Stimulated activated CD8-positive, alpha-beta memory T cell treated with anti-CD3 and anti-CD28 coated beads, Interleukin-4, amount 100 ng/mL, for 4 hours (primary cell): ENCODE results near the gene FOXA2.

ENCODE experiments used
- DNase-seq, 2 donors: peaks; one replicate each; pipeline ENCODE4 v3.0.0-alpha.2; 2020; ENCODE audit warnings: low read depth in 2 of 2, low spot score in 1 of 2

The FOXA2 gene

DNA sequence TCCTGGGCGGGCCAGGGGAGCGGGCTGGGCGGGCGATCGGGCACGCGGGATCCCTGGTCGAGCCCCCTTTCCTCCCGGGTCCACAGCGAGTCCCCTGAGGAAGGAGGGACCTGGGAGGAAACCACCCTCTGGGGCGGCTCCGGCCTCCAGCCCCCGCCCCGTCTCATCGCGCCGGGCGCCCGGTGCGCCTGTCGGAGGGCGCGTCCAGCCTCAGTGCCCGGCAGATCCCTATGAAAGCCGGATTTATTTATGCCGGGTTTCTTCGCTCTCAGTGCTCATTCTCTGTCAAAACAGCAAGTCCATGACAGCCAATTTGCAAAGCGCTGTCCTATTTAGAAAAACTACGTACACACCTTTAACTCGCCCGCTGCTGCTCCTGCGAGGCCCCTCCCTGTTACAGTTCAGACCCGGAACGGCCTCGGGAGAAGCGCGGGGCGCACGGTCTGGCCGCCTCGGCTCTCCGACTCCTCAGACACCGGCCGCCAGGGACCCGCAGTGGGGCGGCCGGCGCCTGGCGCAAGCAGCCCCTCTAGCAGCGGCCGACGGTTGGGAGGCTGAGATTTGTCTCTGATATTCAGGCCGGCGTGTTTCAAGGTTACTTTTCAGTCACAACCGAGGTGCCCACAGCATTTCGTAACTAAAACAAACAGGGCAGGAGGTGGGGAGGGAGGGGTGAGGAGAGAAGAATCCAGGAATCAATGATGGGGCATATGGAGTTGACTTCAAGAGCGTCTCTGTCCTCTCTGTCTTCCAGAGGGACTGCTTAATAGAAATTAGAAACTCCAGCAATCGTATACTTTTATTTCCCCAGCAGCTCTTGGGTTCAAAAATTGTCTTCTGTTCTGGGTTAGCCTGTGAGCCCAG, 782 bp upstream of the FOXA2 start:
- DNase-seq: no peak

DNA sequence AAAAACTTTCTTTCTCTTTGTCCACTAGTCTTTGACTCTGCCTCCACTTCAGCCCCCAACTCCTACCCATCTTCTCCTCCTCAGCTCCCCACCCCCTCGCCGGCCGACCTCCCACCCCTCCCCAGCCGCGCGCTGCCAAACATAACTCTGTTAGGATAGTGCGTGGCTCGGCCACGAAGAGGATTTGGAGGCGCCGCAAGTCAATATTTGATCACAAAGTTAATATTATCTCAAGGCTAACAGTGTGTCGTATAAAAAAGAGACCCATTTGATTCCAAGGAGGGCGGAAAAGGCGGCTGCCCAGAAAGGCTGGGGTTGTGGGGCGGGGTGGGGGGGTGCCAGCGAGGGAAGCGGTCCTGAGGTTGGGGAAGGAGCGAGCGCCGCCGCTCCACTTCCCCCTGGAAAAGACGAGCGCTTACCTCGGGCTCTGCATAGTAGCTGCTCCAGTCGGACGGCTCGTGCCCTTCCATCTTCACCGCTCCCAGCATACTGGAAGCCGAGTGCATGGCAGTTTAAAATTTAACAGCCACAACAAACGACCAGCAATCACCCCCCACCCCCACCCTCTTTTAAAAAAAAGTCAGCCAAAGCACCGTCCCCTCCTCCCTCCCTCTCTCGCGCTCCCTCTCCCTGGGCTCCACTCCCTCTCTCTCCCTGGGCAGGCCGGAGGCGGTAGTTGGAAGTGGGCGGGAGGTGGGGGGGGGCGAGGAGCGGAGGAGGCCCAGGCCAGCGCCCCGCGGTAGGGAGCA, 425 bp downstream of the FOXA2 start:
- no peak for DNase-seq

DNA sequence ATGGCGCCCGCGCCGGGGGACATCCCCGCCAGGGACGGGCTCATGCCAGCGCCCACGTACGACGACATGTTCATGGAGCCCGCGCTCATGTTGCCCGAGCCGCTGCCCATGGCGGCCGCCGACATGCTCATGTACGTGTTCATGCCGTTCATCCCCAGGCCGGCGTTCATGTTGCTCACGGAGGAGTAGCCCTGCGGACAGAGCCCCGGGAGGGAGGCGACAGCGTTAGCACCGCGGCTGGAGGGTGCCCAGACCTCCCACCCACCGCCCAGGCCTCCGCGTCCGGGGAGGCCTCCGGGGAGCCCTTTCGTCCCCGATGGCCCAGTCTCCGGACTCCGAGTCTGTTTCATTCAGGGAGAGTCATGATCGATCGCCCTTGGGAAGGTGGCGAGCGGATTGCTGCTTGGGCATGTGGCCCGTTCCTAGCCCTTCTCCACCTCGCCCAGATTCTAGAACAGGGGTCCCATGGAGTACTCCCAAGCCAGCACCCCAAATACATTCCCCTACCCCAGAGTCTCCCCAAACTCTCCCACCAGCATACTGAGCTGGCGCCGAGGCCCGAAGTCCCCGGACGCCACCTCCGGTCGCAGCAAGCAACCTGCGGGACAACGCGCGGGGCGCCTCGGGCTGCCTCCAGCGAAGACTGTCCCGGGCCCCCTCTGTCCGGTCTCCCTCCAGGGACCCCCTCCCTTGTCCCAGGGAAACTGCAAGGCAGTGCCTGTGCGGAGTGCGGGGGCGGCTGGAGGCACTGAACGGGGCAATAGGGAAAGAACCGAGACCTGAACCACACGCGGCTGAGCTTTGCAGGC, 1.2 kb downstream of the FOXA2 start:
- no peak for DNase-seq

DNA sequence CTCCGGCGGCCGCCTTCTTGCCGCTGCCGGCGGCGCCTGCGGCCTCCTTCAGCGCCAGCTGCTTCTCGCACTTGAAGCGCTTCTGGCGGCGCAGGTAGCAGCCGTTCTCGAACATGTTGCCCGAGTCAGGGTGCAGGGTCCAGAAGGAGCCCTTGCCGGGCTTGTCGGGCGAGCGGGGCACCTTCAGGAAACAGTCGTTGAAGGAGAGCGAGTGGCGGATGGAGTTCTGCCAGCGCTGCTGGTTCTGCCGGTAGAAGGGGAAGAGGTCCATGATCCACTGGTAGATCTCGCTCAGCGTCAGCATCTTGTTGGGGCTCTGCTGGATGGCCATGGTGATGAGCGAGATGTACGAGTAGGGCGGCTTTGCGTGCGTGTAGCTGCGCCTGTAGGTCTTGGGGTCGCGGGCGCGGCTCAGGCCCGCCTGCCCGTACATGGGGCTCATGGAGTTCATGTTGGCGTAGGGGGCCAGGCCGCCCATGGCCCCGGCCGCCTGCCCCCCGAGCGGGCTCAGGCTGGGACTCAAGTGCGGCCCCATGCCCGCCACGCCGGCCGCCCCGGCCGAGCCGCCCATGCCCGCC, 1.9 kb downstream of the FOXA2 start:
- DNase-seq: no peak

DNA sequence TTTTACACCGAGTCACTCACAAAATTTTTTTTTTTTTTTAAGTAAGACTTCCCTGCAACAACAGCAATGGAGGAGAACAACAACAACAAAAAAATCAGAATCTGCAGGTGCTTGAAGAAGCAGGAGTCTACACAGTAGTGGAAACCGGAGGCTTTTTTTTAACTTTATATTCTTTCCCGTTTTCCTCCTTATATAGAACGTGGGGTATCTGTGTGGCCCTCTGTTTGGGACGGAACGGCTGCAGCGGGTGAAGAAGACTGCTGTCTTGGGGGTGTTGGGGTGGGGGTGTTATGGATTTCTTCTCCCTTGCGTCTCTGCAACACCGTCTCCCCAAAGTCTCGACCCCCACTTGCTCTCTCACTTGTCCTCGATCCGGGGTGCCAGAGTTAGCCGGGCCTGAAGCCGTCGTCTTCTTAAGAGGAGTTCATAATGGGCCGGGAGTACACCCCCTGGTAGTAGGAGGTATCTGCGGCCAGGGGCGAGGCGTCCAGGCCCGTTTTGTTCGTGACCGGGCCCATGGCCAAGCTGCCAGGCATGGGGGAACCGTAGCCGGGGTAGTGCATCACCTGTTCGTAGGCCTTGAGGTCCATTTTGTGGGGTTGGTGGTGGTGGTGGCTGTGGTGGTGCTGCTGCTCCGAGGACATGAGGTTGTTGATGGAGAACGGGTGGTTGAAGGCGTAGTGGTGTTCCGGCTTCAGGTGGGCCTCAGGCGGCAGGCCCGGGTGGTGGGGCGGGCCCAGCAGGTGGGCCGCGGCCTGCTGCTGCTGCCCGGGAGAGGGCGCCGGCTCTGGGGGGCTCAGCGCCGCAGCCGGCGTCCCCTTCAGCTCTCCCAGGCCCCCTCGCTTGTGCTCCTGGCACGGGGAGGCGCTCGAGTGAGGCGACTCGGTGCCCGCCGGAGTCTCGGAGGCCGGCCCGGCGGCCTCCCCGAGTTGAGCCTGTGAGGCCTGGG, 2.7 kb downstream of the FOXA2 start:
- no peak for DNase-seq

DNA sequence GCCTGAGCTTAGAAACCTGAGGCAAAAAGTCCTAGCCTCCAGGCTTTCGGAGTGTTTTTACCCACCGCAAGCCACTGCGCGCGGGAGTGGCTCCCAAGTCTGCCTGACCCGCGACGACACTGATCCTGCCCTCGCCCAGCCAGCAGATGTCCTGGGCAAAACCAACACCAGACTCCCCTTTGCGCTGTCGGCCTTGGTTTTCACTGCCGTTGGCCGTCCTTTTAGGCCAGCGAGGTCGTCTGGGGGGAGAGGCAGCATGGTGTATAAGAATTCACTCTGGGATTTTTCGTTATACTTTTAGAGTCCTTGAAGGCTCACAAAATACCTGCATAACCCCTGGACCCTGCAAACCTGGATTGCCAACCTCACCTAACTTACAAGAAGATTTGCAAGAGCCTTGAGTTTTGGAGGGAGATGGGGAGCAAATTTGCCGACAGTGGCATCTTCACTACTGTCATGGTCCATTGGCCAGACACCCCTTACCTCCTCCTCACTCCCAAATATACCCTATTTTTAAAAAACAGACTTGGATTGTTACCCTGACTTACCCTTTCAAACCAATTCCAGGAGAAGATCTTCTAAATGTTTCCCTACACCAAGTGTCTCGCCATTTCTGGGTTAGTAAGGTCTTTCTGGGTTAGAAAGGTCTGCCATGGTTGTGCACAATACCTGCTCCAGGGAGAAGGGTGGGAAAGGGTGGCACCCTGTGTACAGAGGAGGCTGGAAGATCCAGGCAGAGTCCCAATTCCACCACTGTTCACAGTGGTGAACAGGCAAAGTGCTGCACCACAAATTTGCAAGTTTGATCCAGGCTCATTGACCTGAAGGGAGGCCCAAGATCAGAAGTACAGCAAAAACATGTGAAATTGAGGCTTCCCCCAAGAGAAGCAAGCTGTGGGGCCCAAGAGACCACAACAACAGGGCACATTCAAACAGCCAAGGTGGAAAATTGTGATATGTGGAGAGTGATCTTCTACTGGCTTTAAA, 4.4 kb downstream of the FOXA2 start:
- DNase-seq: no peak

DNA sequence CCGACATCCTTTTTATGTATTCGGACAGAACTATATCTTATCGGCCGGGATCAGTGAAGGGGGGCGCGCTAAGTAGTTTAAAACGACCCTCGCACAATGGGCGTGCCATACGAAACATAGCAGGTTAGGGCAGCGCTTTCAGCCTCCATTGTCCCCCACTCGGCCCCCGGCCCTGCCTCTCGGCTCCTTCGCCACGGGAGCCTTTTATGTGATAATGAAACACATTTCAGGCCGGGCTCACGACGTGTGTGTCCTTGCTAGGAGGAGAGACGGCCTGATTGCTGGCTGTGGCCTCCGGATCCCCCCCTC, 5.3 kb downstream of the FOXA2 start:
- DNase-seq: no peak

DNA sequence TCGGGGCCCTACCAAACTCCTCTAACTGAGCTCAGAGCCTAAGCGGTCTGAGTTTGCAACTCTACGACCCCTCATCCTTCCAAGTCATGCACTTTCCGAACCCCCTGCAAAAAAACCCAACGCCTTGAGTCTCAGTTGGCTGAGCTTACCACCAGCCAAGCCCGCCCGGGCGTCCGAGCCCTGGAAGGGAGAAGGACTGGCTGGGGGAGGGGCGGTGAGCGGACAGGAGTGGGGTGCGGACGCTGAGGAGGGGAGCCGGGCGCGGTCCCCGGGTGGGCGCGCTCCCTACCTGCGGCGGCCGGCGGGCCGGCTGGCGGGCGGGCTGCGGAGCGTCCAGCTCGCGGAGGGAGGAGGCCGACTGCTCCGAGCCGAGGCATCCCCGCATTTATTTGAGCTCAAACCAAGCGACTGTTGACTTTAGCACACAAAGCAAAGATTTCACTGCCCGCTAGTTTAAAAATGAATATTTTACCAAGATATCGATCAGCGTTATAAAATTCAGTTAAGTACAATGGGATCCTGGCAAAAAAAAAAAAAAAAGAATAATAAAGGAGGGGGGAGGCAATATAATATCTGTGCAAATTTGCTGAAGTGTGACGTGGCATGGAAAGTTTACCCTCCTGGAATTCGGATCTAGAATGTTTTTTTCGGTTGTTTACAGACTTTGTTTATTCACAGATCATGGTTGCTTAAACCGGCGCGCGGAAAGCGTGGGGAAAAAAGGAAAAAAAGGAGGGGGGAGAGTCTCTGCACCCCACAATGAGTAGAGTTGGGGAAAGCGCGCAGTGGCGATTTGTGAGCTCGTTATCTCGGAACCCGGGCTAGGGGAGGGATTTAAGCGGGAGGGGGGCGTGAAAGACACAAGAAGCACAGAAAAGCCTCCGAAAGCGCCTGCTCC, 5.9 kb downstream of the FOXA2 start:
- DNase-seq: no peak

DNA sequence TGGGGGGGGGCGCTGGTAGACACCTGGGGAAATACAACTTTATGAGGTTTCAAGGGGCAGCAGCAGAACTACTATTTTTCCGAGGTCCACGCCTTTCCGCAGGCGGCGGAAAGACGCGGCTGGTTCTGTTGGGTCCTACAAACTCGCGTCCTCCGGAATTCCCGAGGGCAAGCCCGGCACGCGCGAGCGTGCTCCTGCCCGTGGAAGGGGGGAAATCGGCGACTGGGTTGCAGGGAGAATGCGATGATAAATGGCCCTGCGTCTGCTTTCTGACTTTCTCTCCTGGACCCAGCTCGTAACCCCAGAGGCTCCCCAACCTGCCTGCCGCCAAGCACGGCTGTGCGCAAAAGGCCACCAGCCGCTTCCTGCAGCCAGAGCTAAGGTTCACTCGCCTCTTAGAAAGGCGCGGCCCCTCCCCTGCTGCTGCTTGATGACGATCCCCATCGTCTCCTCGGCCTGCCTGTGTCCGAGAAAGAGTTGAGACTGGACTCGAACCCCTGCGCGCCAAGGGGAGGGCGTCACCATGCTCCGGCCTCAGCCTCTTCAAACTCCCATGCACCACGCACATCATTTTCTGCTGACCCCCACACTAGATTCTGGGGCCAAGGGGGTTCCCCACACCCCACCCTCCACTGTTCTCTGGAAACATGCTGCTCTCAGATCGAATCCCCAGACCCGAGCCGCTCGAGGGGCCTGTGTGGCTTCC, 6.7 kb downstream of the FOXA2 start:
- no peak for DNase-seq

DNA sequence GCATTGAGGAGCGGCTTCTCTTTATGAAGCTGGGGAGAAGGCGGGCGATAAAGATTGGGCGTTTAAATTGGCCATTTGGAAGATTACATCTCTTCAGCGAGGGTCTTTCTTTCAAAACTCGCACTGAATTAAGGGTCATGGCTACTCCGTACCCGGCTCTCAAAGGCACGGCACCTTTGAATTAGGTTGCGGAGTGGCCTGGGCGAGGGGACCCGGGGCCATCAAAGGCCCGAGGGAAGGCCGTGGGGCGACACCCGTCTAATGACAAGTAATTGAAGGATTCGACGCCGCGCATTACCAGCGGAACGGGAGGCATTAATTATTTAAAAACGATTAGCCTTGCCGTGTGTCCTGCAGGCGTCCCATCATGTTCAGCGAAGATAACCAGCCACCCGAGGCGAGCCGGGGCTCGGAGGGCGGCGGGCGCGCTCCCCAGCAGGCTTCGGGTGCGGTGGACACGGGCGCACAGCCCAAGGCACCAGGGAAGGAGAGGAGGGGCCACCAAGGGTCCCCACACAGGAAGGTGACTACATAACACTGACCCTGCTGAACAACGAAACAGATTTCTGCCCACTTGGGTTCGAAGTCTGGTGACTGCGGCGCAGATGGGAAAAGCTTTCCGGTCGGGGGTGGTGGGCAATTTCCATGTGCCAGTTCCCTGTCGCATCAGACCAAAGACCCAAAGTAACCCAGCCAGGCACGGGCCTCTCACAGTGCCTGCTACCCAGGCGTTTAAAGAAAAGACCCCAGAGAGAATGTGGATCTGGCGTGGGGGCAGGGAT, 7.4 kb downstream of the FOXA2 start:
- no peak for DNase-seq

DNA sequence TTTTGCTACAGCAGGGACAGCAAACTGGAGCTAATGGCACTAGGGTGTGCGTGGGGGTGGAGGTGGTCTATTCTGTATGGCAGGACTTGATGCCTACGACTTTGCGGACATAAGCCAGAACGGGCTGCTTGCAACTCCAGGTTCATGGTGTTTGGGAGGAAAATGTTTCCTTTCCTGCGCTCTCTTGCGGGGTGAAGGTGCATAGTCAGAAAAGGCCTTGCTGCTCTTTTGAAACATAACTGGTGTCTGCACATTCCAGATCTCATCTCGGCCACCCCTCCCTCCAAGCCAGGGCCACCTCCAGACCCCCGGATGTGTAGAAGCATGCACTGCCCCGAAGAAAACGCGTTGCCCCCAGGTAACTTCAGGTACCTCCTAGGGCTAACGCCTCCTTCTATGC, 8.1 kb downstream of the FOXA2 start:
- DNase-seq: no peak

DNA sequence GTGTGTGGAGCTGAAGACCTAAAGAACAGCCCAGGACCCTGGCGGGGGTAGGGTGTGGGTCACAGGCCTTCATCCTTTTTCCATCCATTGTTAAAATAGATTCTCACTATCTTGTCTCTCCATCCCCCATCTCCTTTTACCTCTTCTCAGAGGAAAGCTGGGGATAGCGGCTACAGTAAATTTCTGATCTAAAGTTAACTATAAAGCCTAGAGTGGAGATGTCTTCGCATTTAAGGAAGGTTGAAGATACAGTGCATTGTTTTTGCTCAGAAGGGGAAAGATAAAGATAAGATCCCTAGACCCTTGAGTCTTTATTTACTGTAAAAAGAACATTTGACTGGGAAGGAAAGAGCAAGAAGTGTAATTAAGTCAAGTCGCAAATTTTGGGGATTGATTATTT, 8.6 kb downstream of the FOXA2 start:
- DNase-seq: no peak

DNA sequence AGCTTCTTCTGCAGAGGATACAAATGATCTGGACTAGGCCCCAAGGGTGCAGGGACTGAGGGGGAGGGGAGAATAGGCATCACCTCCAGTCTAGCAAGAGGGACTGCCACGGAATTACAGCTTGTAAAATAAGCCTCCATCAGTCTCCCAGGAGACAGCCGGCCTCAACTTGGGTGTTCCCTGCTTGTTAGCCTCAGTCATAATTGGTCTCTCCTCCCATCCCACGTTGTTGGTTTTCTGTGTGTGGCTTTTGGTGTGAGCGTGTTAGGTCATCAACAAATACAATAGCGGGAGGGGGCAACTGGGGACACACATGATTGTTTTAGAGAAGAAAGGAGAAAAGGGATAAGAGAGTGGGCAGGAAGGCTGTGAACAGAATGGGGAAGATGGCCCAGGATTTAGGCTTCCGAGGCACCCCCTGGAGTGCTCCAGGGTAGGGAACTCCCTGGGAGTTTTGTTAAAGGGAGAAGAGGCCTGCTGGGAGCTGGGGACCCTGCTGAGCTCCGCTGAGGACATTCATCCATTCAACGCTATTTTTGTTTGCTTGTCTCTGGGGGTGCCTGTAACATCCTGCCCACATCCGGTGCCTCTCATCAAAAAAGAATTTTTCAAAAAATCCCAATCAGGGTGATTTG, 9.2 kb downstream of the FOXA2 start:
- no peak for DNase-seq

DNA sequence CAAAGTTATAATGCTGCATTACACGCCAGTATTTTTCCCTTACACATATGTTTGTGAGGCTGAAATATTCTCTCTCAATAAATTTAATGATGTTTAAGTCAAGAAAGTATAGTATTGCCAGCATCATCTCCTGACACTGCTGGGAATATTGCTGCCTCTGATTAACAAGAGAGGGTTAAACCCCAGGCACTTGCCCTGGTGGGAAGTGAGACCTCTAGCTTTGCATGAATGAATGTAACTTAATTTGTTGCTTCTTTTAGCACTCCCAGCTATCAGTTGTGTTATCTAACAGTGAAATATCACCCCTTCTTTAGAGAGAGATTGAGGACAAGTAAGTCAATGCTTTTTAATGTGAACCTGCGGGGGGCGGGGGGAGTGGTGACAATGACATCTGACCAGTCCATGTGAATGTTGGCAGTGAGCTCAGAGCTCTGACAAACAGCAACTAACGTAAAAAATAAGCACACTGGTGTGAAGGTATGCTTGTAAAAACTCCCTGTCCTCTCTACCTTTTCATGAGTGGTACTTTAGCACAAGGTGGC, 9.8 kb downstream of the FOXA2 start:
- DNase-seq: no peak

DNA sequence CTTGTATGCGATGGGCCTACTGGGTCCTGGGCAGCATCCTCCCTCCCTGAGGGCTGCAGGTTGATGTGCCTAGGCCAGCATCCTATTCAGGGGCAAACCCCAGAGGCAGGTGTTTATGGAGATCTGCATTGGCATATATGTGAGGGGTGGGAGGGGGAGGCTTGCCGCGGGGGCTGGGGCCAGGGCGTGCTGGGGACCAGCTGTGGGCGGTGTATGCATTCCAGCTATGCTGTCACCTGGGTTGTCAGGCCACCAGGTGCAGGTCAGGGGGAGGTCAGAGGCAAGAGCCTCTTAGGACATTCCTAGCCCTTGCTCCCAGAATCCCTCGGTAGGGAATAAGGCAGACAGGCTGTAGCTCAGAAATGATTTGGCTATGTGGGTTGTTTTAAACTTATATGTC, 11.9 kb downstream of the FOXA2 start:
- DNase-seq: no peak

DNA sequence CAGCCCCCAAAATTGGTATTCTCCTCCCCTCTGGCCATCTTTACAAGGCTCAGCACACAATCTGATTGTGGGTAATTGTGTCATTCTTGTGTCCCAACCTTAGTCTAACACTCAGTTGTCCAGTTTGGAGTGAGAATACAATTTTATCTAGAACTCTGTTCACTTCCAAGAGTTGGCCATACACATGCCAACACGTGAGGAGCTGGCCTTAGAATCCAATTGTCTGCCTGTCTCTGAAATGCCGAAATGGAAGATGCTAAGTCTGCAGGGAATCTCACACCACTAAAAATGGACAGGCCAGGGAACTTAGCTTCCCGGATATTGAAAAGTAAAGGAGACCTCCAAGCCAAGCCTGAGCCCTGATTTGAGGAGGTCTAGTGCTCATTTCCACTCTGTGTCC, 12.3 kb downstream of the FOXA2 start:
- DNase-seq: no peak
